Thyroid gland (tissue), 4 donors: ENCODE measurements around the gene CSNK1D. TPM values are rescaled to one million over a fixed set of nuclear protein-coding genes. Genes with fewer than 3 reads are reported as not detected.

Source experiments
- DNase-seq, 2 donors: peaks; one replicate each; pipeline ENCODE4 v3.0.0-alpha.2; 2019
- H3K27ac ChIP-seq, 3 donors: fragments of 200-600 bp; sonication (generic); 1 replicate in 2 of 3; 2 replicates in 1 of 3; pipeline ENCODE4 v1.5.1; 2016 to 2019; ENCODE audit warnings: mild to moderate bottlenecking in 1 of 3, moderate library complexity in 1 of 3
- H3K27me3 ChIP-seq: fragments of 200-600 bp; sonication (generic); one replicate; pipeline ENCODE4 v1.5.1; 2019
- H3K36me3 ChIP-seq, 2 donors: fragments of 200-600 bp; sonication (generic); one replicate each; pipeline ENCODE4 v1.5.1; 2016 to 2019
- H3K4me1 ChIP-seq, 2 donors: fragments of 200-600 bp; sonication (generic); one replicate each; pipeline ENCODE4 v1.5.1; 2017 to 2019
- H3K4me3 ChIP-seq, 3 donors: fragments of 200-600 bp; sonication (generic); replicated peaks in 1 of 3; 1 replicate in 2 of 3; 2 replicates in 1 of 3; pipeline ENCODE4 v1.5.1; 2016; ENCODE audit warnings: mild to moderate bottlenecking in 1 of 3
- H3K9me3 ChIP-seq: fragments of 200-600 bp; sonication (generic); one replicate; pipeline ENCODE4 v1.5.1; 2017
- POLR2A ChIP-seq, 2 donors: fragments of 450-650 bp; IDR thresholded peaks; one replicate each; pipeline ENCODE4 v1.6.1; 2017; ENCODE audit warnings: antibody characterized with exemption in 2 of 2, mild to moderate bottlenecking in 2 of 2, moderate library complexity in 1 of 2
- WGBS, 2 donors: methylation state at CpG; one replicate each; pipeline ENCODE4 v1.1.5; 2017; 5-methylcytosine and 5-hydroxymethylcytosine counted together
- intact Hi-C: fragments of 100-400 bp; cut with DNase I; formaldehyde crosslinking; loops from one replicate; pipeline ENCODE4 v1.15.1; 2023
- total RNA-seq, 4 donors: library from RNA; depleted of rRNA; stranded (reverse); fragments of >200 nt; gene quantifications; one replicate each; pipeline ENCODE4 v1.2.3, GENCODE V29; 2016
- TF ChIP-seq, protein P1 (sequence below), 6 experiments: fragments of 200-600 bp in 3 of 6; fragments of 450-650 bp in 3 of 6; sonication (generic) in 3 of 6; IDR thresholded peaks; one replicate each; pipeline ENCODE4 v1.5.1; 2016 to 2019; ENCODE audit warnings: antibody characterized with exemption in 6 of 6, mild to moderate bottlenecking in 2 of 6, inconsistent platforms in 1 of 6, moderate library complexity in 1 of 6

Gene CSNK1D
- total RNA-seq, 4 donors from 2014 or later, result 47.3 to 91.2 (median 88.7) TPM

DNA sequence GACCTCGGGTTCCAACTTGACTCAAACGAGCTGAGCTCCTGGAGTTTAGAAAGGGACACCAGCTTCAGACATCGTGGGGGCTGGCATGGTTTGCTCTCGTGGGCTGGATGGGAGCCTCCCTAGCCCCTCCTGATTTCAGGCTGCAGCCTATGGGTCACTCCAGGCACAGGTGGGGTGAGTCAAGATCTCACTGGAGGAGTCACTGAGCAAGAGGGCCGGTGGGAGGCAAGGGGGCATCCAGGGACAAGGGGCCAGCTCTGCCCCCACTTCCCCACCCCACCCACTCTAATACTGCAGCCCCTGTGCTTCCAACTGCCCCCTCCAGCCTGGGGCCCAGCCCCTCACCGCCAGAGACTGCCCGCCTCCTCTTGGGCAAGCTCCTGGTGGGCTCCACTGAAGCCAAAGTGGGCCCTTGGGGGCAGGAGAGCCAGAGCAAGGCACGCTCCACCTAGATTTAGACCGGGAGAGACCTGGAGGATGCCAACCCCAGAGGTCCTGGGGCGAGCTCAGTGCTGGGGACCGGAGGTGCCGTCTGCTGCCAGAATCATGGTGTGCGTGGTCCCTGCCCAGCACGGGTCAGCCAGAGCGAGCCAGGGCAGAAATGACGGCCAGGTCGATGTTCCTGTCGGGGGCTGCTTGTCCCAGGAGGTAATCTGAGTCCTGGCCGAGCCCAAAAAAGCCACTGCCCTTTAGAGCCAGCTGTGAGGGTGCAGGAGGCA is 38.3 kb downstream of the CSNK1D start:
- DNase-seq, result no peak
- H3K36me3 ChIP-seq, result peaks cover 0 to 5% of the 10 kb centered on the region in 2 donors
- no peaks in the 10 kb centered on the region for H3K9me3 ChIP-seq
- no peak overlapping the region for H3K4me3 ChIP-seq
- peak overlapping the region; percentile 70 to 88 (median 77) for H3K27ac ChIP-seq
- peaks cover 94 to 100% of the 10 kb centered on the region in 2 donors for H3K4me1 ChIP-seq
- intact Hi-C loops, result loop anchor here (5.0 kb wide), 1 partner anchor 87 kb away; no protein-coding TSS in a partner anchor
- H3K27me3 ChIP-seq, result no peaks in the 10 kb centered on the region
- 58 to 70% methylated on average over 7 to 8 of the region's 19 CpGs for WGBS, 2 donors
- TF ChIP-seq POLR2A (IDR thresholded peaks at IDR 0.05), result no peak
- TF ChIP-seq, protein P1, sequence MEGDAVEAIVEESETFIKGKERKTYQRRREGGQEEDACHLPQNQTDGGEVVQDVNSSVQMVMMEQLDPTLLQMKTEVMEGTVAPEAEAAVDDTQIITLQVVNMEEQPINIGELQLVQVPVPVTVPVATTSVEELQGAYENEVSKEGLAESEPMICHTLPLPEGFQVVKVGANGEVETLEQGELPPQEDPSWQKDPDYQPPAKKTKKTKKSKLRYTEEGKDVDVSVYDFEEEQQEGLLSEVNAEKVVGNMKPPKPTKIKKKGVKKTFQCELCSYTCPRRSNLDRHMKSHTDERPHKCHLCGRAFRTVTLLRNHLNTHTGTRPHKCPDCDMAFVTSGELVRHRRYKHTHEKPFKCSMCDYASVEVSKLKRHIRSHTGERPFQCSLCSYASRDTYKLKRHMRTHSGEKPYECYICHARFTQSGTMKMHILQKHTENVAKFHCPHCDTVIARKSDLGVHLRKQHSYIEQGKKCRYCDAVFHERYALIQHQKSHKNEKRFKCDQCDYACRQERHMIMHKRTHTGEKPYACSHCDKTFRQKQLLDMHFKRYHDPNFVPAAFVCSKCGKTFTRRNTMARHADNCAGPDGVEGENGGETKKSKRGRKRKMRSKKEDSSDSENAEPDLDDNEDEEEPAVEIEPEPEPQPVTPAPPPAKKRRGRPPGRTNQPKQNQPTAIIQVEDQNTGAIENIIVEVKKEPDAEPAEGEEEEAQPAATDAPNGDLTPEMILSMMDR (IDR thresholded peaks at IDR 0.05), result no peak

DNA sequence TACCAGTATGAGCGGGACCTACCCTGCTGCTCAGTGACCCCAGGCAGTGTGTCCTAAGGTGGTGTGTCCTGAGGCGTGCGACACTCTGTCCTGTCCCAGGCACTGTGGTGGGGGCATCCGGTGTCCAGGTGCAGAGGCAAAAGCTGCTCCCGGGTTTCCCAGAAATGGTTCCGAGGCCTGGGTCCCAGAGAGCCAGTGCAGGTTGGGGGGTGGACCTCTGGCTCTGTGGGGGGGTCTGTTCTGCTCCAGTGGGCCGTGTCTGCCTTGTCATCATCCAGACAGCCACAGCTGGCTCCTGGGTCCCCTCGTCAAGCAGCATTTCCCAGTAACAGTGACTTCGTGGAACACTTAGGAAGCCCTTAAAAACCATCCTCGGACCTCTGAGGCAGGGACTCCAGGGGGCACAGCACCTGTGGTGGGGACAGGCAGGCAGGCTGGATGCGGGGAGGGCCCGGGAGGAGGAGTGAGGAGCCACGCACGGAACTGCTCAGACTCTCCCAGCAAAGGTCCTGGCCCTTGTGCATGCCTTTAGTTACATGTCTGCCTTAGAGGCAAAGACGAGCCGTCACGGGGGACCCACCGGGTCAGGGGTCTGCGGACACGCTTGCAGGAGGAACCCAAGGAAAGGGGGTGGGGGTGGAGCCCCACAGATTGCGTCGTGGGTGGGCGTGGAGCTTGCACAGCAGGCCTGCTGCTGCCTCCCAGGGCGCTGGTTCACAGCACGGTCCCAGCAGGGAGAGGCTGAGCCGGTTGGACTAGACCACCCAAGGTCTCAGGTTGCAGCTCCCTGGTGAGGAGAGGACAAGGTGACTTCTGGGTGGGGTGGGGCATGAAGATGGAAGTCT is 39.1 kb downstream of the CSNK1D start:
- intact Hi-C loops, result loop anchor here (5.0 kb wide), 1 partner anchor 88 kb away; no protein-coding TSS in a partner anchor
- Histone ChIP-seq H3K4me3 (no peak overlapping the region), H3K9me3 (no peaks in the 10 kb centered on the region), H3K36me3 (no peaks in the 10 kb centered on the region), H3K27me3 (no peaks in the 10 kb centered on the region), H3K4me1 (peaks cover 92 to 100% of the 10 kb centered on the region in 2 donors), H3K27ac (peak overlapping the region; percentile 70 to 88 (median 77))
- WGBS, 2 donors, result 33 to 52% methylated on average over 15 to 22 of the region's 26 CpGs
- peak; percentile 75 to 77 for DNase-seq
- TF ChIP-seq POLR2A (IDR thresholded peaks at IDR 0.05), result peak in 1 of 2 donors; percentile 8
- TF ChIP-seq, protein P1 (IDR thresholded peaks at IDR 0.05), result no peak

DNA sequence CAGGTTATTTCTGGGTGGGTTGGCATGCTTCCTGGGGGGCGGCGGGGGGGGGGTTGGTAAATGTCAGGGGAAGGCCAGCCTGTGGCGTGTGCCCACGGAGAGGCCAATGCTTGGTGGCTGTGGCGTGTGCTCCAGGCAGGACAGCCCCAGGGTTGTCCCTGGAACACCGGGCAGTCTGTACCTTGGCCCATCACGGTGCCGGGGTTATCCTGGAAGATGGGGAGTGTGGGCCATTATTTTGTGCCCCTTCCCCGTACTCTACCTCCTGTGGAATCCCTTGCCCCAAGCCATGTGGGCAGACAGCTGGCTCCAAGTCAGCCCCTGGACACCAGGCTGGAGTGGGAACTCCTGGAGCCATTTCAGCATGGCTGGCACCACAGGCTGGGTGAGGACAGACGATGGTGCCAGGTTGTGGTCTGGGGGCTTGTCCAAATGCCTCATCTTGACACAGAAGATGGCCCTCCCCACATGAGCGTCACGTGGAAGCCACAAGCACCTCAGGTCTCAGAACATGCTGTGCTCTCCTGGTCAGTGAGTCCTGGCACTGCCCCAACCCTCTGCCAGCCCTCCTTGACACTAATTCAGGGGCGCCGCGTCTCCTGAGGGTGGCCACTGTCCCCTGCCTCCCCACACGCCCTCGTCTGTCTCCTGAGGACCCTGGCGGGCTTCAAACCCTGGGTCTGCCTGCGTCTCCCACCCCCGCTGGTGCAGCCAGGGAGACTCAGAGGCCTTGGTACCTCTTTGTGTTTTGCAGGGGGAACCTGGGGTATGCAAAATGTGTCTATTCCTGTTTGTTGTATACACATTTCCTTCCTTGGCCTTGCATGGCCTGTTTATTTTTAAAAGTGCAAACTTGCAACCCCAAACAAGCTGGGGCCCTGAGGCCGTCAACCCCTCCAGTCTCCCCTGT is 40.4 kb downstream of the CSNK1D start:
- TF ChIP-seq POLR2A (IDR thresholded peaks at IDR 0.05), result peak in 1 of 2 donors; percentile 40
- TF ChIP-seq, protein P1 (IDR thresholded peaks at IDR 0.05), result no peak
- intact Hi-C loops, result no loop called here
- Histone ChIP-seq H3K27me3 (no peaks in the 10 kb centered on the region), H3K36me3 (no peaks in the 10 kb centered on the region), H3K9me3 (no peaks in the 10 kb centered on the region), H3K4me3 (no peak overlapping the region), H3K4me1 (peaks cover 88 to 92% of the 10 kb centered on the region in 2 donors), H3K27ac (peak overlapping the region; percentile 73 to 90 (median 77))
- DNase-seq, result peak; percentile 86 to 96
- WGBS, 2 donors, result 57 to 61% methylated on average over 12 to 13 of the region's 21 CpGs

DNA sequence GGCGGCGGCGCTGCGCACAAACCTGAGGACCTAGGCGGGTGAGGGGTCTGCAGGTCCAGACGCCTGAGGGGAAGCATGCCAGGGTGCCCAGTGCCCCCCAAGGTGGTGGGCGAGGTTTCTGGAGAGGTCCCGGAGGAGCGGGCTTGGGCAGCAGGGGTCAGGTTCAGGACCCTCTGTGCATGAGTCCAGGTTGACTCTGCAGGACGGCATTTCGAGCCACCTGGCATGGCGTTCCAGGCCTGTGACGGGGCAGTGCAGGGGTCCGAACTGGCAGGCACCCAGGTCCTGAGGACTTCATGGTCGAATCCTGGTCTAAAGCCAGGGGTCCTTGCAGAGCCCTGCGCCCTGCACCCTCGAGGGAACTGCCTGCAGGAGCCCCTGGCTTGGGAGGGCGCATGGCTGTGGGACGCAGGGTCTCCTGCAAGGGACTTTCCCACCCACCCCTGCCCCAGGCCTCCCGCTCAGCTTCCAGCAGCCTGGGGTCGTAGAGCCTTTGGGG is 41.1 kb downstream of the CSNK1D start:
- DNase-seq, result no peak
- no peak for TF ChIP-seq POLR2A (IDR thresholded peaks at IDR 0.05)
- TF ChIP-seq, protein P1 (IDR thresholded peaks at IDR 0.05), result no peak
- peak overlapping the region; percentile 73 to 90 (median 77) for H3K27ac ChIP-seq
- H3K27me3 ChIP-seq, result no peaks in the 10 kb centered on the region
- no peak overlapping the region for H3K4me3 ChIP-seq
- H3K9me3 ChIP-seq, result no peaks in the 10 kb centered on the region
- H3K4me1 ChIP-seq, result peaks cover 81 to 90% of the 10 kb centered on the region in 2 donors
- no peaks in the 10 kb centered on the region for H3K36me3 ChIP-seq
- WGBS, 2 donors, result 79 to 93% methylated on average over 10 to 11 of the region's 21 CpGs
- intact Hi-C loops, result no loop called here
